ENCODE data around the gene EZR.

The EZR gene

DNA sequence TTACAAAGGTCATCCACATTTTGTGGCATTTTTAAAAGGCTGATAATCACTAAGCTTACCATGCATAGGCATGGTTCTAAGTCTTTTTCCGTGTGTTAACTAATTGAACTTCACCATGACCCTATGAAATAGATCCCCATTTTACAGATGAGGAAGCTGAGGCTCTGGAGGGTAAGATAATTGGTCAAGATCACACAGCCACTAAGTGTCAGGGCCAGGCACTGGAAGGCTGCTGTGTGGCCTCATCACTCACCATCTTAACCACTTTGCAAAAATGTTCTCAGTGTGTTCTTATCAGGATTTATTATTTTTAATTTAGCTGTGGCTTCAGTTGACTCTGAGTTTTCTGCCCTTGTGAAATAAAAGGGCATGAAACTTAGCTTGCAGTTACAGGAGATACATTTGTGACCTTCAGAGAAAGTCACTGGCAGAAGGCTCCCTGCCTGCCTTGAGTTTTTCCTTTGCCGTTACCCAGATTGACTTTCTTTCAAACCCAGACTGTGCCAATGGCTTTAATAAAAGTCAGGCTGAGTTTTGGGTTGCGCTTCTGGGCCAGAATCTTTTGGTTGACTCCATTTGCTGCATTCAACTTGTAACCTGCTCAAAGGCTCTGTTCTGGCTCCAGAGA lies 82.0 kb downstream of the EZR start:
- FAIRE-seq: no peak
- DNase-seq (ENCODE audit: low spot score): no peak

DNA sequence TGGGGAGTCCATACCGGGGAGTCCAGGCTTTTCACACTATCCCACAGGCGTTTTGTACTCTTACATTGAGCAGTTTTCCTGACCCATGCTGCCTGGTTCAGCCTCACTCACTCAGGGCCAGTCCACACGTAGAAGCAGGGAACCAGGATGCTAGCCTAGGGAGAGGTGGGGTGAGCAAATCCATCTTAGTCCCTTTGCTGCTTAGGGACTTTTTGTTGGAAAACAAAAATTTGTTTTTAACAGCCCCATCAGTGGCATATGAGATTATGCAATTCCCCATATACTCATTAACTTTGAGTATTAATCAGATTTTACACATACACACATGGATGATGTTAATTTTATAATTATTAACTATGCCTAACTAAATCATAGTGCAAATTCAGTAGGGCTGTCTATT lies 84.2 kb downstream of the EZR start:
- no peak for DNase-seq (ENCODE audit: low spot score)
- no peak for FAIRE-seq

GRCh38 chr6:158730541-158730907 lies 88.6 kb downstream of the EZR start:
- DNase-seq (ENCODE audit: low spot score): peak; percentile 88
- FAIRE-seq: no peak

GRCh38 chr6:158729906-158730540 lies 89.1 kb downstream of the EZR start:
- DNase-seq (ENCODE audit: low spot score) (no peak), FAIRE-seq (no peak)

GRCh38 chr6:158725704-158726103 lies 93.5 kb downstream of the EZR start:
- DNase-seq (ENCODE audit: low spot score) (no peak), FAIRE-seq (no peak)

DNA sequence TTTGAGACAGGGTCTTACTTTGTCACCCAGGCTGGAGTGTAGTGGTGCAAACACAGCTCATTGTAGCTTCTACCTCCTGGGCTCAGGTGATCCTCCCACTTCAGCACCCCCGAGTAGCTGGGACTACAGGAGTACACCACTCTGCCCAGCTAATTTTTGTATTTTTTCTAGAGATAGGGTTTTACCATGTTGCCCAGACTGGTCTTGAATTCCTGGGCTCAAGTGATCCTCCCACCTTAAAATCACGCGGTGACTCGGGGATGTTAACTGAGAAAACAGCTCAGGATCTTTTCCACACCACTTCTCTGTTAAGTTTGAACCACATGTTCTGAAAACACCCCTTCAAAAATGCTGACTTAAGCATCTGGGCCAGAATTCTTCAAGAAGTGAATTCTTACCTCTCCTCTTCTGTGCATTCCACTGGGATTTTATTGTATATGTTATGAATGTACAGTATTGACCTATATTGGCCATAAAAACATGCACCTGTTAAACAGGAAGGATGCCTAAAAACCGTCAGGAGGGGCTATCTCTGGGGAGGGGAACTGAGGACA lies 96.9 kb downstream of the EZR start:
- FAIRE-seq: no peak

GRCh38 chr6:158718461-158719046 lies 100.6 kb downstream of the EZR start:
- DNase-seq (ENCODE audit: low spot score) (no peak), FAIRE-seq (no peak)

More for the DNA sequence above, 96.9 kb downstream of the EZR start:
- DNase-seq (ENCODE audit: low spot score): no peak

DNA sequence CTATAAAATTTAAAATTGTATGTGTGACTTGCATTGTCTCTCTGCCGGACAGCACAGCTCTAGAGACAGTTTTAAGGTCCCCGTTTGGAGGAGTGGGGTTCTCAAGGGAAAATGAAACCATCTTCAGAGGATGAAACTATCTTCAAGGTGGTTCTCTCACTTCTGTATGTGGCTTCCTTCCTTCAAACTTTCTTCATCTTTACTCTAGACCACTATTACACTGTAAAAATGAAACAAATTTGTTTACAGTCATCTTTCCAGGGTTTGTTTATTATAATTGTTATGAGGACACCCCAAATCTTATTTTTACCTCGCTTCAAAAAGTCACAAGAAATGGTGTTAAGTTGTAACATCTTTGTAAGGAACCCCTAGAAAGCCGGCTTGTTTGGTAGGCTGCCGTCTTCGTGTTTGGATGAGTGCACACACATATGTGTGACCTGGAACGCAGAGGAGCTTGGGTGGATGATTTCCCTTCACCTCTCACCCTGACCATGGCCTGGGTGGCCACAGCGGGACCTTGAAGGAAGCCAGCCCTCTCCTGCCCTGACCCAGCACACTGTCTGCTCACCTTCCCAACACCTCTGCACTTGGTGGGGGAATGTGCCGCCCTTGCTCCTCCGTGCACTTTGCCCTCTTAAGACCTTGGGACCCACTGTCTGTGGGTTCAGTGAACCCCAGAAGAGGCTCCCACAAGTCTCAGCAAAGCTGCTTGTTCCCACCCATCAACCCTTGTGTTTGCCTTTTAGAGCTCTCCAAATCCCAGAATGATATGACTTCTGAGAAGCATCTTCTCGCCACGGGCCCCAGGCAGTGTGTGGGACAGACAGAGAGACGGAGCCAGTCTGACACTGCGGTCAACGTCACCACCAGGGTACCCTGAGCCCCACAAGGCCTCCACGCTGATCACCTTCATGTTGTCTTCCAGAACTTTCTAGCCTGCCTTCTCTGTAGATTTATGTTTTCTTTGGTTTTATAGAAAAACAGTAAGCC lies 101.5 kb downstream of the EZR start:
- DNase-seq (ENCODE audit: low spot score): no peak
- FAIRE-seq: no peak
